ENCODE data around the gene SERF2. TPM values are rescaled to one million over a fixed set of nuclear protein-coding genes. Genes with fewer than 3 reads are reported as not detected.
"Not testable (repeated sequence)": the region's sequence is repeated elsewhere in the genome, so short reads cannot be mapped to it uniquely, and the experiment has no call there.

Gene SERF2
- total RNA-seq = 651 TPM

- DNase-seq (ENCODE audit: low spot score) = peak; percentile 100
These were observed at the start of gene SERF2 for GRCh38 chr15:43791993-43792760. TSS of gene SERF2 (plus strand) at chr15:43792320. CDS start at chr15:43792377, 57 bp downstream.

GRCh38 chr15:43746245-43746902, 45.7 kb upstream of the SERF2 start, which contains the start of gene PDIA3:
TSS of gene PDIA3 (plus strand) at chr15:43746438. CDS start at chr15:43746540, 102 bp downstream.
- peak; percentile 95 for DNase-seq (ENCODE audit: low spot score)

- DNase-seq (ENCODE audit: low spot score) = not testable (repeated sequence)
These were observed 45.2 kb upstream of the SERF2 start for GRCh38 chr15:43746903-43747309.

GRCh38 chr15:43748376-43748775, 43.7 kb upstream of the SERF2 start:
- no peak for DNase-seq (ENCODE audit: low spot score)

GRCh38 chr15:43749690-43750345, 42.3 kb upstream of the SERF2 start:
- no peak for DNase-seq (ENCODE audit: low spot score)

- DNase-seq (ENCODE audit: low spot score) = no peak
These were observed 40.2 kb upstream of the SERF2 start for GRCh38 chr15:43751885-43752284.

GRCh38 chr15:43762824-43763223, 29.3 kb upstream of the SERF2 start:
- DNase-seq (ENCODE audit: low spot score) = no peak

GRCh38 chr15:43763819-43764446, 28.2 kb upstream of the SERF2 start:
- DNase-seq (ENCODE audit: low spot score) = no peak

GRCh38 chr15:43769584-43770228, 22.4 kb upstream of the SERF2 start:
- DNase-seq (ENCODE audit: low spot score) = no peak

GRCh38 chr15:43771816-43772215, 20.3 kb upstream of the SERF2 start:
- DNase-seq (ENCODE audit: low spot score) = no peak

- DNase-seq (ENCODE audit: low spot score) = no peak
These were observed 19.5 kb upstream of the SERF2 start for GRCh38 chr15:43772624-43773023.

- no peak for DNase-seq (ENCODE audit: low spot score)
These were observed 18.1 kb upstream of the SERF2 start for GRCh38 chr15:43774062-43774461.

- no peak for DNase-seq (ENCODE audit: low spot score)
These were observed 16.6 kb upstream of the SERF2 start for GRCh38 chr15:43775411-43775965.

- peak; percentile 50 for DNase-seq (ENCODE audit: low spot score)
These were observed 15.9 kb upstream of the SERF2 start for GRCh38 chr15:43776101-43776717.

- peak; percentile 79 for DNase-seq (ENCODE audit: low spot score)
These were observed 15.3 kb upstream of the SERF2 start, which contains the start of gene ELL3 for GRCh38 chr15:43776718-43777266. TSS of gene ELL3 (minus strand) at chr15:43776966. CDS start at chr15:43776901, 65 bp downstream.

- peak; percentile 74 for DNase-seq (ENCODE audit: low spot score)
These were observed 14.7 kb upstream of the SERF2 start for GRCh38 chr15:43777267-43777914.

- DNase-seq (ENCODE audit: low spot score) = no peak
These were observed 13.1 kb upstream of the SERF2 start for GRCh38 chr15:43779016-43779415.

GRCh38 chr15:43789409-43789808, 2.7 kb upstream of the SERF2 start:
- DNase-seq (ENCODE audit: low spot score) = no peak

GRCh38 chr15:43792761-43793476, 799 bp downstream of the SERF2 start:
- peak; percentile 54 for DNase-seq (ENCODE audit: low spot score)
